ENCODE results near the gene RNU1-2.
A peak's percentile ranks its signal among the peaks of the same experiment; 100 is the strongest.
"Not testable (repeated sequence)": the region's sequence is repeated elsewhere in the genome, so short reads cannot be mapped to it uniquely, and the experiment has no call there.

RNU1-2 gene

DNA sequence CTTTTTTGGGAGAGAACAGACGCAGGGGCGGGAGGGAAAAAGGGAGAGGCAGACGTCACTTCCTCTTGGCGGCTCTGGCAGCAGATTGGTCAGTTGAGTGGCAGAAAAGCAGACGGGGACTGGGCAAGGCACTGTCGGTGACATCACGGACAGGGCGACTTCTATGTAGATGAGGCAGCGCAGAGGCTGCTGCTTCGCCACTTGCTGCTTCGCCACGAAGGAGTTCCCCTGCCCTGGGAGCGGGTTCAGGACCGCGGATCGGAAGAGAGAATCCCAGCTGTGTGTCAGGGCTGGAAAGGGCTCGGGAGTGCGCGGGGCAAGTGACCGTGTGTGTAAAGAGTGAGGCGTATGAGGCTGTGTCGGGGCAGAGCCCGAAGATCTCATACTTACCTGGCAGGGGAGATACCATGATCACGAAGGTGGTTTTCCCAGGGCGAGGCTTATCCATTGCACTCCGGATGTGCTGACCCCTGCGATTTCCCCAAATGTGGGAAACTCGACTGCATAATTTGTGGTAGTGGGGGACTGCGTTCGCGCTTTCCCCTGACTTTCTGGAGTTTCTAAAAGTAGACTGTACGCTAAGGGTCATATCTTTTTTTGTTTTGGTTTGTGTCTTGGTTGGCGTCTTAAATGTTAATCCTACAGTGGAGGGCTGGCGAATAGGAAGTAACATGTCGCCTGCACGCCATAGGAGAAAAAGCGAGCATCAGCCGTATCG, at the start of gene RNU1-2:
RNU1-2 (plus strand) TSS at position 383 of the 718 bp plus-strand sequence.
- peaks cover 12 to 19% of the 10 kb centered on the region in 2 experiments for H3K4me1 ChIP-seq (ENCODE audit: control insufficient read depth in 1 of 2, insufficient read depth in 1 of 2, low read depth in 1 of 2, low read length in 1 of 2)

GRCh38 chr1:16856201-16856600, 39.6 kb upstream of the RNU1-2 start:
- not testable (repeated sequence) for H3K27ac ChIP-seq; H3K4me3 ChIP-seq (ENCODE audit: low read depth in 1 of 2, low read length in 1 of 2); H3K4me1 ChIP-seq (ENCODE audit: control insufficient read depth in 1 of 2, insufficient read depth in 1 of 2, low read depth in 1 of 2, low read length in 1 of 2); H3K27me3 ChIP-seq; H3K9me3 ChIP-seq; H3K36me3 ChIP-seq

More for the DNA sequence above, at the start of gene RNU1-2:
- H3K27me3 ChIP-seq, H3K36me3 ChIP-seq, H3K9me3 ChIP-seq: not testable (repeated sequence)
- peak within 1 kb of the TSS; percentile 24 to 60 for H3K4me3 ChIP-seq (ENCODE audit: low read depth in 1 of 2, low read length in 1 of 2)
- peak within 1 kb of the TSS; percentile 70 for H3K27ac ChIP-seq

- not testable (repeated sequence) for H3K36me3 ChIP-seq; H3K27me3 ChIP-seq; H3K4me3 ChIP-seq (ENCODE audit: low read depth in 1 of 2, low read length in 1 of 2); H3K4me1 ChIP-seq (ENCODE audit: control insufficient read depth in 1 of 2, insufficient read depth in 1 of 2, low read depth in 1 of 2, low read length in 1 of 2); H3K9me3 ChIP-seq; H3K27ac ChIP-seq
Observed at GRCh38 chr1:16859167-16860041, 36.4 kb upstream of the RNU1-2 start.

- H3K9me3 ChIP-seq; H3K36me3 ChIP-seq; H3K27ac ChIP-seq; H3K4me1 ChIP-seq (ENCODE audit: control insufficient read depth in 1 of 2, insufficient read depth in 1 of 2, low read depth in 1 of 2, low read length in 1 of 2); H3K4me3 ChIP-seq (ENCODE audit: low read depth in 1 of 2, low read length in 1 of 2); H3K27me3 ChIP-seq: not testable (repeated sequence)
Observed at GRCh38 chr1:16860048-16860447, 35.7 kb upstream of the RNU1-2 start.

DNA sequence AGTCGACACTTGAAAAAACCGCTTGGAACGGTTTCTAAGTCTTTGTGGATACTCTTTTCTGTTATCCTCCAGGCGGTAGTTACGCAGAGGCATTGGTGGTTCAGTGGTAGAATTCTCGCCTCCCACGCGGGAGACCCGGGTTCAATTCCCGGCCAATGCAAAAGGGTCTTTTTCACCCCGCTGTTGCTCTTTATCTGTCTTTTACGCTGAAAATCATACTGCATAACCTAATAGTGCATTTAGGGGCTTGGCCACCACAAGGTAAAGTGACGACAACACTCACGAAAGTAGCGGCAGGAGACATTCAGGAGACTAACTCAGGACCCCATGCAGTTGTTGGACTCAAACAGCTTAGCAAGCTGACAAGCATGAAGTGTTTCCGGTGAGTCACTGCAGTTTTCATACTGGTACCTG, 33.9 kb upstream of the RNU1-2 start:
- H3K9me3 ChIP-seq; H3K27me3 ChIP-seq; H3K36me3 ChIP-seq; H3K4me1 ChIP-seq (ENCODE audit: control insufficient read depth in 1 of 2, insufficient read depth in 1 of 2, low read depth in 1 of 2, low read length in 1 of 2); H3K27ac ChIP-seq; H3K4me3 ChIP-seq (ENCODE audit: low read depth in 1 of 2, low read length in 1 of 2): not testable (repeated sequence)

DNA sequence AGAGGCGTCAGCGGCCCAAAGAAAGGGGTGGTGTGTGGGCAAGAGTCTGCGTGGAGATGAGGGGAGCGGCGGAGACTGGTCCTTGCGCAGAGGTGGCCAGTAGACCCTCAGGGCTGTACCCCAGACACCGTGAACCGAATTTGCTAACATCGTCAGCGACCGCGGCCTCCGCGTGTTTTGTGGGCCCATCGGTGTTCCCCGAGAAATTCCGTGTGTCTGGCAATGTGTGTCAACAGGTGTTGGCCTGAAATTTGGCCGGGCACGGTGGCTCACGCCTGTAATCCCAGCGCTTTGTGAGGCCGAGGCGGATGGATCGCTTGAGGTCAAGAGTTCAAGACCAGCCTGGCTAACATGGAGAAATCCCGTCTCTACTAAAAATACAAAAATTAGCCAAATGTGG, 33.4 kb upstream of the RNU1-2 start:
- not testable (repeated sequence) for H3K9me3 ChIP-seq; H3K27ac ChIP-seq; H3K36me3 ChIP-seq; H3K4me1 ChIP-seq (ENCODE audit: control insufficient read depth in 1 of 2, insufficient read depth in 1 of 2, low read depth in 1 of 2, low read length in 1 of 2); H3K4me3 ChIP-seq (ENCODE audit: low read depth in 1 of 2, low read length in 1 of 2); H3K27me3 ChIP-seq

DNA sequence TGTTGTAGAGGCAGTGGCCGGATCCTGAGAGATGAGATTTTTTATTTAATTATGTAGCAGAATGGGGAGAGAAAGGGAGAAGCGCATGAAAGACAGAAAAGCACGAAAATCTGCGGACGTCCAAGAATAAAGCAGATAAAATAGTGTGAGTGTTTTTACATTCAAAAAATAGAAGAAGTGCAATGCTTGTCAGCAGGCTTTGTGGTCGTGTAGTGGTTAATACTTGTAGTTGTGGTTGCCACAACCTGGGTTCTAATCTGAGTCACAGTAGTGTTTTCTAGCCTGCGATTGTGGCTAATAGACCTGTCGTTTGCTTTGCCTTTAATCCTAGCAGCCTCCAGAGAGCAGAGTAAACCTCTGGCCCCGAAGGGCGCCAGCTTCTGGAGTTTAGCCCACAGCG, 32.8 kb upstream of the RNU1-2 start:
- not testable (repeated sequence) for H3K27ac ChIP-seq; H3K4me3 ChIP-seq (ENCODE audit: low read depth in 1 of 2, low read length in 1 of 2); H3K36me3 ChIP-seq; H3K4me1 ChIP-seq (ENCODE audit: control insufficient read depth in 1 of 2, insufficient read depth in 1 of 2, low read depth in 1 of 2, low read length in 1 of 2); H3K9me3 ChIP-seq; H3K27me3 ChIP-seq

DNA sequence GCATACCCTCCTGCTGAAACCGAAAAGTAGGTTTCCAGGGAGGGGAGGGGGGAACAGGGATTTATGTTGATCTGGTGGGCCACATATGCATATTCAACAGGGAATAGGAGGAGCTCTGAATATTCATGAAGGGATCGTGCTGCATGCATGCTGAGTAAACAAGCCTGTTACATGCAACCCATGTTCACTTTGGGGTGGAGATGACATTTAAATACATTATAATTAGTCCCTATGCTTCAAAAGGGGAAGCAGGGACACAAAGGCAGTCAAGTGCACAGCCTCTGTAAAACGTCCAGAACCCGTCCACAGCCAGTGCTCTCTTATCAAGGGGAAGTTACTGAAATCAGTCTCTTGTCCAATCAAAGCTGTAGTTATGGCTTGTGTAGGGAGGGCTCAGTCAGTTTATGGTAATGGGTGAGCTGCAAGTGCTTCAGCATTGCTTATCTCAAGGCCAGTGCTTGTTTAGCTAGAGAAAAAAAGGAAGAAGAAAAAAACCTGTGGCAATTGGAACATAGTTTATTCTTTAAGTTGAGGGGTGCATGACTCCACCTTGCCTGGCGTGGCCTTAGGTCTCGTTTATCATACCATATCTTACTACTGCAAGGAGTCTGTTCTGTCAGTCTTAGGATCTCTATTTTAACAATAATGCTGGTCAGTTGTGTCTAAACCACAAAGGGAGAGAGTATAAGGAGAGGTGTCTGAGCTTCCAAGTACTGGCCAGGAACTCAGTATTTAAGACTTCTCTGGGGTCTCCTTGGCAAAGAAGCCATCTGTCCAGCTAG, 28.7 kb upstream of the RNU1-2 start:
- H3K27me3 ChIP-seq: peaks cover 11% of the 10 kb centered on the region
- not testable (repeated sequence) for H3K36me3 ChIP-seq; H3K4me1 ChIP-seq (ENCODE audit: control insufficient read depth in 1 of 2, insufficient read depth in 1 of 2, low read depth in 1 of 2, low read length in 1 of 2); H3K9me3 ChIP-seq; H3K4me3 ChIP-seq (ENCODE audit: low read depth in 1 of 2, low read length in 1 of 2); H3K27ac ChIP-seq

DNA sequence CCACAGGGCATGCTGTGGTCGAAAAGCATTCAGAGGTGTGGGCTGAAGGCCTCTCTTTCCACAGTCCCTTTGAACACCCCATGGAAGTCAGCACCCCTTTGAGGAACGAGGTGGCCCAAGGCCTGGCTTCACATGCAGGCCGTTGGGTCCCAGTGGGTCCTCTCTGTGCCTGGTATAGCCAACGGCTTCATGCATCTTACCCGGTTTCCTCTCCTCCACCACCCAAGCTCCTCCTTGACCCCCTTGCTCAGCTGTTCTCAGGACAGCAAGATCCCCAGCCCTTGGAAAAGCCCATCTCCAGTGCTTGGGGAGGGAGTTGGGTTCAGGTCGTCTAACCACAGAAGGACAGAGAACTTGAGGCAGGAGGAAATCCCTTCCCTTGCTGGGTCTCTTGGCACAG, 27.0 kb upstream of the RNU1-2 start:
- not testable (repeated sequence) for H3K4me1 ChIP-seq (ENCODE audit: control insufficient read depth in 1 of 2, insufficient read depth in 1 of 2, low read depth in 1 of 2, low read length in 1 of 2); H3K4me3 ChIP-seq (ENCODE audit: low read depth in 1 of 2, low read length in 1 of 2); H3K36me3 ChIP-seq; H3K27ac ChIP-seq; H3K9me3 ChIP-seq
- H3K27me3 ChIP-seq: peaks cover 28% of the 10 kb centered on the region

DNA sequence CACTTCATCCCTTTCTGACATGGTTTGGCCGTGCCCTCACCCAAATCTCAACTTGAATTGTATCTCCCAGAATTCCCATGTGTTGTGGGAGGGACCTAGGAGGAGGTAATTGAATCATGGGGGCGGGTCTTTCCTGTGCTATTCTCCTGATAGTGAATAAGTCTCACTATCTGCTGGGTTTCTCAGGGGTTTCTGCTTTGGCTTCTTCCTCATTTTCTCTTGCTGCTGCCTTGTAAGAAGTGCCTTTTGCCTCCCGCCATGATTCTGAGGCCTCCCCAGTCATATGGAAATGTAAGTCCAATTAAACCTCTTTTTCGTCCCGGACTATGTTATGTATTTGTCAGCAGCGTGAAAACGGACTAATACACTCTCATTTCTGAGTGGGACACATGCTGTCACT, 25.8 kb upstream of the RNU1-2 start:
- H3K9me3 ChIP-seq; H3K27ac ChIP-seq; H3K36me3 ChIP-seq; H3K4me3 ChIP-seq (ENCODE audit: low read depth in 1 of 2, low read length in 1 of 2); H3K4me1 ChIP-seq (ENCODE audit: control insufficient read depth in 1 of 2, insufficient read depth in 1 of 2, low read depth in 1 of 2, low read length in 1 of 2): not testable (repeated sequence)
- peaks cover 39% of the 10 kb centered on the region for H3K27me3 ChIP-seq

- not testable (repeated sequence) for H3K4me3 ChIP-seq (ENCODE audit: low read depth in 1 of 2, low read length in 1 of 2); H3K9me3 ChIP-seq; H3K36me3 ChIP-seq; H3K4me1 ChIP-seq (ENCODE audit: control insufficient read depth in 1 of 2, insufficient read depth in 1 of 2, low read depth in 1 of 2, low read length in 1 of 2); H3K27ac ChIP-seq
- peaks cover 51% of the 10 kb centered on the region for H3K27me3 ChIP-seq
Observed at GRCh38 chr1:16871171-16871570, 24.6 kb upstream of the RNU1-2 start.

DNA sequence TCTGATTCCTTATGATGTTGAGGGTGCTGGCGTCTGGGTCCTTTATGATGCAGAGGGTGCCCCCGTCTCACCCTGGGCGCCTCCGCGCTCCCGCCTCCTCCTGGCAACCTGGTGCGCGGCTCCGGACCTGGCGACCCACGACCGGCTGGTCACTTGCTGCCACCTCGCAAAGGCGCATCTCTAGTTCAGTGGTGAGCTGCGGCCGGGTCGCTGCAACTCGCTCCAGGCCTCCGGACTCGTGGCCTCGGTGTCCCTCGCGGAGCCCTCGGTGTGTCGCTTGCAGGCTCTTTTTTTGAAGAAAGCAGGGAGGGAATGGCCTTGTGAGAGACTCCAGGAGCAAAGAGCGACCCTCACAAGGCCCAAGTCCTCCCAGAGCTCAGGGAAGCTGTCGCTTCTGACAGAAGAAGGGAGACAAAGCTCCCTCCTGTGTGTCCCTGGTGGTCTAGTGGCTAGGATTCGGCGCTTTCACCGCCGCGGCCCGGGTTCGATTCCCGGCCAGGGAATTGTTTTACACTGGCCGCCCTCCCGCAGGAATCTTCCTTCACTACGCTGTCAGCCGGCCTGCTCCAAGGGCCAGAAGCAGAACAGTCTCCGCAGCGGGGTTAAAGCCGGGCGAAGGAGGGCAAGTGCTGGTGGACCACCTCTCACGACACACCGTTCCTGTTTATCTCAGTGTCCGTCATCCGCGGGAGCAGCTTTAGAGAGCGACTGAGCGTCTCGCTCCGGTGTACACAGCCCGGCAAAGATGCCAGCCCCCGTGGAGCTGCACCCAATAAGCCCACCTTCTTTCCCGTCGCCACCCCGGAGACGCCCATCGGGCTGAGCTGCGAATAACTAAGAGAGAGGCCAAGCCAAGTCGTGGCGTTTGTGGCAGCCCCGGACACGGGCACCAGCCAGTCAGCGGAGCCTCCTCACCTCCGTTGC, 23.4 kb upstream of the RNU1-2 start:
- H3K36me3 ChIP-seq; H3K9me3 ChIP-seq; H3K27ac ChIP-seq; H3K4me1 ChIP-seq (ENCODE audit: control insufficient read depth in 1 of 2, insufficient read depth in 1 of 2, low read depth in 1 of 2, low read length in 1 of 2); H3K4me3 ChIP-seq (ENCODE audit: low read depth in 1 of 2, low read length in 1 of 2): not testable (repeated sequence)
- peaks cover 58% of the 10 kb centered on the region for H3K27me3 ChIP-seq

Measured in neutrophil (primary cell).